ENCODE measurements around the gene TM9SF1. TPM values are rescaled to one million over a fixed set of nuclear protein-coding genes. Genes with fewer than 3 reads are reported as not detected.
A peak's percentile ranks its signal among the peaks of the same experiment; 100 is the strongest.

The TM9SF1 gene
- total RNA-seq, 1 donor from 2014 or later = 63.5 TPM

- DNase-seq = no peak
Measured at GRCh38 chr14:24147761-24148428, 47.3 kb downstream of the TM9SF1 start.

GRCh38 chr14:24146978-24147760 is 48.1 kb downstream of the TM9SF1 start, which contains the start of gene RNF31:
RNF31 (plus strand) TSS chr14:24147498; CDS start chr14:24147699, 201 bp downstream.
- DNase-seq = peak; percentile 98

- DNase-seq = peak; percentile 98
Measured at GRCh38 chr14:24146453-24146977, 48.7 kb downstream of the TM9SF1 start, which contains the start of gene PSME2. PSME2 (minus strand) TSS chr14:24146610; CDS start chr14:24146581, 29 bp downstream.

GRCh38 chr14:24145690-24146452 is 49.4 kb downstream of the TM9SF1 start:
- no peak for DNase-seq

- DNase-seq = no peak
Measured at GRCh38 chr14:24145219-24145618, 50.0 kb downstream of the TM9SF1 start.

GRCh38 chr14:24144451-24144850 is 50.8 kb downstream of the TM9SF1 start:
- DNase-seq = no peak

- DNase-seq = no peak
Measured at GRCh38 chr14:24143511-24143910, 51.7 kb downstream of the TM9SF1 start.

GRCh38 chr14:24141097-24141880 is 54.0 kb downstream of the TM9SF1 start, which contains the start of gene EMC9:
EMC9 (minus strand) TSS chr14:24141591; CDS start chr14:24141304, 287 bp downstream.
- DNase-seq = peak; percentile 100

- DNase-seq = no peak
Measured at GRCh38 chr14:24139272-24139934, 55.8 kb downstream of the TM9SF1 start.

Other genes starting within 250 kb of the TM9SF1 start
- gene DHRS4, start 241.7 kb downstream of the TM9SF1 start, total RNA-seq = 36.4 and 42.9 TPM in 2 replicates
- 11.6 and 12.6 TPM in 2 replicates for gene DHRS4L2, start 206.5 kb downstream of the TM9SF1 start, total RNA-seq
- gene CARMIL3, start 143.4 kb downstream of the TM9SF1 start, total RNA-seq = 0.05 TPM in 1 of 2 replicates, not detected in the other
- gene CPNE6, start 123.9 kb downstream of the TM9SF1 start, total RNA-seq = not detected in 2 replicates
- gene PCK2, start 101.1 kb downstream of the TM9SF1 start, total RNA-seq = 5.8 and 10.5 TPM in 2 replicates
- 90.7 and 93.9 TPM in 2 replicates for gene DCAF11, start 80.7 kb downstream of the TM9SF1 start, total RNA-seq
- 0.88 and 2.6 TPM in 2 replicates for gene NRL, start 80.5 kb downstream of the TM9SF1 start, total RNA-seq
- gene FITM1, start 64.8 kb downstream of the TM9SF1 start, total RNA-seq = 0.42 and 0.51 TPM in 2 replicates
- gene PSME1, start 59.2 kb downstream of the TM9SF1 start, total RNA-seq = 167 TPM in 2 replicates
- 21.4 and 26.4 TPM in 2 replicates for gene EMC9, start 53.9 kb downstream of the TM9SF1 start, total RNA-seq
- 108 and 110 TPM in 2 replicates for gene PSME2, start 48.8 kb downstream of the TM9SF1 start, total RNA-seq
- 53.2 and 54.1 TPM in 2 replicates for gene RNF31, start 47.9 kb downstream of the TM9SF1 start, total RNA-seq
- 37.8 and 55.5 TPM in 2 replicates for gene IRF9, start 34.2 kb downstream of the TM9SF1 start, total RNA-seq
- 2.7 and 4.2 TPM in 2 replicates for gene REC8, start 23.4 kb downstream of the TM9SF1 start, total RNA-seq
- 28.8 and 60.6 TPM in 2 replicates for gene IPO4, start 6.6 kb downstream of the TM9SF1 start, total RNA-seq
- gene TSSK4, start 10.3 kb upstream of the TM9SF1 start, total RNA-seq = not detected in 2 replicates
- 36.8 and 39.3 TPM in 2 replicates for gene CHMP4A, start 18.0 kb upstream of the TM9SF1 start, total RNA-seq
- 5.9 and 23.7 TPM in 2 replicates for gene MDP1, start 20.6 kb upstream of the TM9SF1 start, total RNA-seq
- 197 and 248 TPM in 2 replicates for gene NEDD8, start 36.9 kb upstream of the TM9SF1 start, total RNA-seq
- gene GMPR2, start 37.5 kb upstream of the TM9SF1 start, total RNA-seq = 108 and 121 TPM in 2 replicates
- gene TINF2, start 47.2 kb upstream of the TM9SF1 start, total RNA-seq = 68.4 and 71.7 TPM in 2 replicates
- 0.17 and 0.51 TPM in 2 replicates for gene TGM1, start 67.7 kb upstream of the TM9SF1 start, total RNA-seq
- gene RABGGTA, start 76.2 kb upstream of the TM9SF1 start, total RNA-seq = 27.9 and 28.6 TPM in 2 replicates
- gene DHRS1, start 104.3 kb upstream of the TM9SF1 start, total RNA-seq = 10.6 and 16.7 TPM in 2 replicates
- 30.1 and 33.5 TPM in 2 replicates for gene NOP9, start 104.4 kb upstream of the TM9SF1 start, total RNA-seq
- gene CIDEB, start 112.5 kb upstream of the TM9SF1 start, total RNA-seq = 4.6 and 7.5 TPM in 2 replicates
- gene LTB4R2, start 114.7 kb upstream of the TM9SF1 start, total RNA-seq = 5.9 and 9.7 TPM in 2 replicates
- gene LTB4R, start 116.1 kb upstream of the TM9SF1 start, total RNA-seq = 3.5 and 3.6 TPM in 2 replicates
- gene ADCY4, start 139.6 kb upstream of the TM9SF1 start, total RNA-seq = 68.4 and 138 TPM in 2 replicates
- gene RIPK3, start 144.6 kb upstream of the TM9SF1 start, total RNA-seq = 4.7 and 5.8 TPM in 2 replicates
- 8.8 and 11.1 TPM in 2 replicates for gene NFATC4, start 172.7 kb upstream of the TM9SF1 start, total RNA-seq
- 12.6 and 17.0 TPM in 2 replicates for gene NYNRIN, start 203.6 kb upstream of the TM9SF1 start, total RNA-seq
- 0.84 and 1.0 TPM in 2 replicates for gene CBLN3, start 234.2 kb upstream of the TM9SF1 start, total RNA-seq
- gene KHNYN, start 234.5 kb upstream of the TM9SF1 start, total RNA-seq = 55.5 and 67.0 TPM in 2 replicates
- 9.3 and 79.1 TPM in 2 replicates for gene SDR39U1, start 247.3 kb upstream of the TM9SF1 start, total RNA-seq

Measured in dermis blood vessel endothelial cell (primary cell).